Endodermal cell (in vitro differentiated cells): Measurements from ENCODE around the gene OGDH. TPM values are rescaled to one million over a fixed set of nuclear protein-coding genes. Genes with fewer than 3 reads are reported as not detected.

Experiments used
- DNase-seq: peaks from one replicate; pipeline ENCODE4 v3.0.0-alpha.2; 2017
- H3K27ac ChIP-seq: 2 replicates; pipeline ENCODE4 v1.5.1; 2013; ENCODE audit warnings: mild to moderate bottlenecking, low read depth, low read length, moderate library complexity
- H3K27me3 ChIP-seq: 2 replicates; pipeline ENCODE4 v1.6.1; 2013; ENCODE audit warnings: mild to moderate bottlenecking, low read length, moderate library complexity; ENCODE audit not compliant: insufficient read depth, control insufficient read depth, poor library complexity, severe bottlenecking
- H3K36me3 ChIP-seq: 2 replicates; pipeline ENCODE4 v1.7.0; 2013; ENCODE audit warnings: mild to moderate bottlenecking, low read length, moderate library complexity; ENCODE audit not compliant: control insufficient read depth, insufficient read depth
- H3K4me1 ChIP-seq: one replicate; pipeline ENCODE4 v1.7.0; 2013; ENCODE audit warnings: low read length; ENCODE audit not compliant: control insufficient read depth, insufficient read depth
- H3K4me3 ChIP-seq: 2 replicates; pipeline ENCODE4 v1.5.1; 2013; ENCODE audit warnings: mild to moderate bottlenecking, low read length, moderate library complexity
- H3K9ac ChIP-seq: 2 replicates; pipeline ENCODE4 v1.6.1; 2013; ENCODE audit warnings: mild to moderate bottlenecking, low read length, moderate library complexity; ENCODE audit not compliant: poor library complexity, severe bottlenecking; ENCODE audit errors: extremely low read depth
- H3K9me3 ChIP-seq: 2 replicates; pipeline ENCODE4 v1.6.1; 2013; ENCODE audit warnings: mild to moderate bottlenecking, low read length, moderate library complexity; ENCODE audit not compliant: control insufficient read depth
- H3K27ac Mint-ChIP-seq: 2 replicates; pipeline ENCODE4 v1.8.0; 2020; ENCODE audit warnings: mixed read lengths
- H3K27me3 Mint-ChIP-seq: 2 replicates; pipeline ENCODE4 v1.8.0; 2021; ENCODE audit warnings: mild to moderate bottlenecking, mixed read lengths; ENCODE audit not compliant: insufficient read depth
- H3K36me3 Mint-ChIP-seq: 2 replicates; pipeline ENCODE4 v1.8.0; 2020; ENCODE audit warnings: low read depth, mixed read lengths
- H3K4me1 Mint-ChIP-seq: 2 replicates; pipeline ENCODE4 v1.8.0; 2020; ENCODE audit warnings: mixed read lengths
- H3K4me3 Mint-ChIP-seq: 2 replicates; pipeline ENCODE4 v1.8.0; 2020; ENCODE audit warnings: mild to moderate bottlenecking, moderate library complexity, mixed read lengths
- H3K9me3 Mint-ChIP-seq: 2 replicates; pipeline ENCODE4 v1.8.0; 2020; ENCODE audit warnings: mild to moderate bottlenecking, mixed read lengths
- WGBS, 2 experiments: methylation state at CpG; one replicate each; pipeline versions ENCODE4 v1.1.5 to v1.1.7; 2013; ENCODE audit warnings: missing lambda C conversion rate in 2 of 2, mixed read lengths in 1 of 2; ENCODE audit not compliant: insufficient coverage in 1 of 2, insufficient read length in 1 of 2; 5-methylcytosine and 5-hydroxymethylcytosine counted together
- total RNA-seq, 2 donors: library from RNA; stranded (reverse); fragmentation: NEBNext Ultra II Directional in 1 of 2; extraction: Animal tissue kit (Norgen Biotek cat#: 25700) in 1 of 2; gene quantifications; 2 replicates in 1 of 2; 3 replicates in 1 of 2; pipeline ENCODE4 v1.2.1, GENCODE V29; 2021
- TF ChIP-seq, protein P1 (sequence below): fragments of 200-600 bp; sonication (generic); conservative IDR thresholded peaks from 2 replicates; pipeline ENCODE4 v1.5.0; 2021; ENCODE audit warnings: antibody characterized with exemption, mild to moderate bottlenecking

Gene OGDH
- total RNA-seq, 2 donors from 2014 or later: 82.5 to 96.0 TPM

DNA sequence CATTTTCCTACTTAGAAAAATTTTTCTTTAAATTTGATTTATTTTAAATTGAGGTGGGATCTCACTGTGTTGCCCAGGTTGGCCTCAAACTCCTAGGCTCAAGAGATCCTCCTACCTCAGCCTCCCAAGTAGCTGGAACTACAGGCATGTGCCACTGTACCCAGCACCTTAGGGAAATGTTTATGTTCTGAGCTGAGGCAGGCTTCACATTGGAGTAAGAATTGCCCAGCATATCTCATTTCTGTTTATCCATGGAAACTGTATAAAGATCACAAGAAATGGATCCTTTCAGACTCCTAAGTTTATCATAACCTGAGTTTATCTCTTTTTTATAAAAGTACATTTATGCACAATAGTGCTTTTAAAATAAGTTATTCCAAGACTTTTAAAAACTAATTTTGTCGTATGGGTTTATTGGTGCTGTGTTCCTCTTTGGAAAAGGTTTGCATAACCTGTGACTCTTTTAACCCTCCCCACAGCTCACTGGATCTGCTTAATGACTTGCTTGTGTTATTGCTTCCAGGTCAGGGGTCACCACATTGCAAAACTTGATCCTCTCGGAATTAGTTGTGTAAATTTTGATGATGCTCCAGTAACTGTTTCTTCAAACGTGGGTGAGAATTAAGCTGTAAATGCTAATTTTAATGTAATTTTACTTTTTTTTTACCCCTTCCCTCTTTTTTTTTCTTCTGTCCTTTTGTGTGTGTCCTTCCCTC is 40.7 kb downstream of the OGDH start:
- no peak overlapping the region for H3K4me3 Mint-ChIP-seq
- H3K27ac Mint-ChIP-seq: peak overlapping the region; percentile 61
- TF ChIP-seq, protein P1, sequence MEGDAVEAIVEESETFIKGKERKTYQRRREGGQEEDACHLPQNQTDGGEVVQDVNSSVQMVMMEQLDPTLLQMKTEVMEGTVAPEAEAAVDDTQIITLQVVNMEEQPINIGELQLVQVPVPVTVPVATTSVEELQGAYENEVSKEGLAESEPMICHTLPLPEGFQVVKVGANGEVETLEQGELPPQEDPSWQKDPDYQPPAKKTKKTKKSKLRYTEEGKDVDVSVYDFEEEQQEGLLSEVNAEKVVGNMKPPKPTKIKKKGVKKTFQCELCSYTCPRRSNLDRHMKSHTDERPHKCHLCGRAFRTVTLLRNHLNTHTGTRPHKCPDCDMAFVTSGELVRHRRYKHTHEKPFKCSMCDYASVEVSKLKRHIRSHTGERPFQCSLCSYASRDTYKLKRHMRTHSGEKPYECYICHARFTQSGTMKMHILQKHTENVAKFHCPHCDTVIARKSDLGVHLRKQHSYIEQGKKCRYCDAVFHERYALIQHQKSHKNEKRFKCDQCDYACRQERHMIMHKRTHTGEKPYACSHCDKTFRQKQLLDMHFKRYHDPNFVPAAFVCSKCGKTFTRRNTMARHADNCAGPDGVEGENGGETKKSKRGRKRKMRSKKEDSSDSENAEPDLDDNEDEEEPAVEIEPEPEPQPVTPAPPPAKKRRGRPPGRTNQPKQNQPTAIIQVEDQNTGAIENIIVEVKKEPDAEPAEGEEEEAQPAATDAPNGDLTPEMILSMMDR: no peak
- H3K27ac ChIP-seq: no peak overlapping the region
- H3K4me3 ChIP-seq: no peak overlapping the region
- H3K27me3 ChIP-seq: no peaks in the 10 kb centered on the region
- peaks cover 21% of the 10 kb centered on the region for H3K36me3 ChIP-seq
- H3K9ac ChIP-seq: no peak overlapping the region
- no peaks in the 10 kb centered on the region for H3K9me3 Mint-ChIP-seq
- H3K4me1 Mint-ChIP-seq: no peaks in the 10 kb centered on the region
- H3K27me3 Mint-ChIP-seq: no peaks in the 10 kb centered on the region
- H3K36me3 Mint-ChIP-seq: peaks cover 26% of the 10 kb centered on the region
- 100% methylated on average over 2 to 3 of the region's 3 CpGs for WGBS, 2 experiments
- H3K9me3 ChIP-seq: no peaks in the 10 kb centered on the region
- peak; percentile 3 for DNase-seq
- no peaks in the 10 kb centered on the region for H3K4me1 ChIP-seq

- WGBS, 2 experiments: 91 to 97% methylated on average over 4 of the region's 4 CpGs
- H3K4me3 Mint-ChIP-seq: no peak overlapping the region
Observed at GRCh38 chr7:44647981-44648714, 41.7 kb downstream of the OGDH start.

GRCh38 chr7:44650242-44650641 is 43.8 kb downstream of the OGDH start:
- Mint-ChIP-seq H3K4me1 (no peaks in the 10 kb centered on the region), H3K27me3 (no peaks in the 10 kb centered on the region), H3K36me3 (peaks cover 29% of the 10 kb centered on the region), H3K4me3 (no peak overlapping the region), H3K9me3 (no peaks in the 10 kb centered on the region), H3K27ac (peak overlapping the region; percentile 58)
- no peaks in the 10 kb centered on the region for H3K4me1 ChIP-seq
- H3K36me3 ChIP-seq: peaks cover 32% of the 10 kb centered on the region
- H3K9me3 ChIP-seq: no peaks in the 10 kb centered on the region
- H3K4me3 ChIP-seq: no peak overlapping the region
- DNase-seq: peak; percentile 11
- no peak overlapping the region for H3K27ac ChIP-seq
- TF ChIP-seq, protein P1: no peak
- WGBS, 2 experiments: 92 to 97% methylated on average over 3 to 4 of the region's 4 CpGs
- no peak overlapping the region for H3K9ac ChIP-seq
- H3K27me3 ChIP-seq: no peaks in the 10 kb centered on the region

More at GRCh38 chr7:44647981-44648714, 41.7 kb downstream of the OGDH start:
- peaks cover 26% of the 10 kb centered on the region for H3K36me3 Mint-ChIP-seq
- Histone ChIP-seq H3K27ac (no peak overlapping the region), H3K9me3 (no peaks in the 10 kb centered on the region), H3K27me3 (no peaks in the 10 kb centered on the region), H3K4me1 (no peaks in the 10 kb centered on the region), H3K36me3 (peaks cover 23% of the 10 kb centered on the region), H3K9ac (no peak overlapping the region), H3K4me3 (no peak overlapping the region)
- H3K9me3 Mint-ChIP-seq: no peaks in the 10 kb centered on the region
- peak; percentile 31 for DNase-seq
- no peaks in the 10 kb centered on the region for H3K4me1 Mint-ChIP-seq
- H3K27me3 Mint-ChIP-seq: no peaks in the 10 kb centered on the region
- H3K27ac Mint-ChIP-seq: peak overlapping the region; percentile 17
- TF ChIP-seq, protein P1: no peak
